PFSK-1 (cell line): ENCODE measurements around the gene TNFSF11.

Experiments
- POLR2AphosphoS5 ChIP-seq: IDR thresholded peaks from 2 replicates; pipeline ENCODE4 v1.6.1; 2012; ENCODE audit warnings: low read depth, mild to moderate bottlenecking, control low read depth, low read length, moderate library complexity
- SIN3A ChIP-seq: IDR thresholded peaks from 2 replicates; pipeline ENCODE4 v1.6.1; 2012; ENCODE audit warnings: mild to moderate bottlenecking, low read length, moderate library complexity, borderline replicate concordance; ENCODE audit not compliant: insufficient read depth
- TF ChIP-seq, protein P1 (sequence below), 2 experiments: IDR thresholded peaks; 2 replicates each; pipeline versions ENCODE4 v1.6.1 to v1.8.0; 2011 to 2012; ENCODE audit warnings: low read depth in 2 of 2, low read length in 2 of 2, control low read depth in 1 of 2, inconsistent platforms in 1 of 2, mild to moderate bottlenecking in 1 of 2, moderate library complexity in 1 of 2; ENCODE audit not compliant: insufficient read depth in 1 of 2

GRCh38 chr13:42600943-42601342, 27.0 kb downstream of the TNFSF11 start:
- TF ChIP-seq SIN3A (no peak), POLR2AphosphoS5 (no peak)
- TF ChIP-seq, protein P1, sequence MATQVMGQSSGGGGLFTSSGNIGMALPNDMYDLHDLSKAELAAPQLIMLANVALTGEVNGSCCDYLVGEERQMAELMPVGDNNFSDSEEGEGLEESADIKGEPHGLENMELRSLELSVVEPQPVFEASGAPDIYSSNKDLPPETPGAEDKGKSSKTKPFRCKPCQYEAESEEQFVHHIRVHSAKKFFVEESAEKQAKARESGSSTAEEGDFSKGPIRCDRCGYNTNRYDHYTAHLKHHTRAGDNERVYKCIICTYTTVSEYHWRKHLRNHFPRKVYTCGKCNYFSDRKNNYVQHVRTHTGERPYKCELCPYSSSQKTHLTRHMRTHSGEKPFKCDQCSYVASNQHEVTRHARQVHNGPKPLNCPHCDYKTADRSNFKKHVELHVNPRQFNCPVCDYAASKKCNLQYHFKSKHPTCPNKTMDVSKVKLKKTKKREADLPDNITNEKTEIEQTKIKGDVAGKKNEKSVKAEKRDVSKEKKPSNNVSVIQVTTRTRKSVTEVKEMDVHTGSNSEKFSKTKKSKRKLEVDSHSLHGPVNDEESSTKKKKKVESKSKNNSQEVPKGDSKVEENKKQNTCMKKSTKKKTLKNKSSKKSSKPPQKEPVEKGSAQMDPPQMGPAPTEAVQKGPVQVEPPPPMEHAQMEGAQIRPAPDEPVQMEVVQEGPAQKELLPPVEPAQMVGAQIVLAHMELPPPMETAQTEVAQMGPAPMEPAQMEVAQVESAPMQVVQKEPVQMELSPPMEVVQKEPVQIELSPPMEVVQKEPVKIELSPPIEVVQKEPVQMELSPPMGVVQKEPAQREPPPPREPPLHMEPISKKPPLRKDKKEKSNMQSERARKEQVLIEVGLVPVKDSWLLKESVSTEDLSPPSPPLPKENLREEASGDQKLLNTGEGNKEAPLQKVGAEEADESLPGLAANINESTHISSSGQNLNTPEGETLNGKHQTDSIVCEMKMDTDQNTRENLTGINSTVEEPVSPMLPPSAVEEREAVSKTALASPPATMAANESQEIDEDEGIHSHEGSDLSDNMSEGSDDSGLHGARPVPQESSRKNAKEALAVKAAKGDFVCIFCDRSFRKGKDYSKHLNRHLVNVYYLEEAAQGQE (IDR thresholded peaks at IDR 0.05; ENCODE audit: insufficient read depth in 1 of 2, low read depth in 2 of 2, low read length in 2 of 2) = no peak
